Heart left ventricle (tissue), 16 donors: ENCODE results near the gene TYROBP. TPM values are rescaled to one million over a fixed set of nuclear protein-coding genes. Genes with fewer than 3 reads are reported as not detected.

Experiments used
- ATAC-seq, 4 donors: fragments of 200-7000 bp; cut with Tn5 transposase; one replicate each; pipeline ENCODE4 v1.9.1; 2020 to 2022; ENCODE audit warnings: moderate library complexity in 4 of 4, mild to moderate bottlenecking in 3 of 4, moderate number of reproducible peaks in 1 of 4
- DNase-seq, 5 donors: peaks; one replicate each; pipeline ENCODE4 v3.0.0-alpha.2; 2020
- H3K27ac ChIP-seq, 12 donors: fragments of 200-600 bp; sonication (generic) in 4 of 12; one replicate each; pipeline versions ENCODE4 v1.5.0 to v1.8.0; 2016 to 2022; ENCODE audit warnings: mild to moderate bottlenecking in 2 of 12
- H3K27me3 ChIP-seq, 9 donors: fragments of 200-600 bp; sonication (generic) in 2 of 9; one replicate each; pipeline versions ENCODE4 v1.5.1 to v1.8.0; 2016 to 2022; ENCODE audit warnings: mild to moderate bottlenecking in 3 of 9
- H3K36me3 ChIP-seq, 9 donors: fragments of 200-600 bp; sonication (generic) in 2 of 9; one replicate each; pipeline versions ENCODE4 v1.5.0 to v1.8.0; 2018 to 2022; ENCODE audit warnings: mild to moderate bottlenecking in 2 of 9
- H3K4me1 ChIP-seq, 12 donors: fragments of 200-600 bp; sonication (generic) in 4 of 12; one replicate each; pipeline versions ENCODE4 v1.5.0 to v1.8.0; 2016 to 2022; ENCODE audit warnings: mild to moderate bottlenecking in 3 of 12
- H3K4me3 ChIP-seq, 12 donors: fragments of 200-600 bp; sonication (generic) in 4 of 12; one replicate each; pipeline versions ENCODE4 v1.5.0 to v1.8.0; 2017 to 2022; ENCODE audit warnings: mild to moderate bottlenecking in 9 of 12, moderate library complexity in 4 of 12
- H3K9me3 ChIP-seq, 12 donors: fragments of 200-600 bp; sonication (generic) in 4 of 12; one replicate each; pipeline versions ENCODE4 v1.5.0 to v1.8.0; 2016 to 2022; ENCODE audit warnings: mild to moderate bottlenecking in 1 of 12
- POLR2A ChIP-seq, 2 donors: fragments of 450-650 bp; IDR thresholded peaks; one replicate each; pipeline ENCODE4 v1.6.1; 2017; ENCODE audit warnings: antibody characterized with exemption in 2 of 2, mild to moderate bottlenecking in 2 of 2, moderate library complexity in 2 of 2
- WGBS, 4 donors: extraction: QIAGEN DNeasy Blood & Tissue Kit in 2 of 4; methylation state at CpG; one replicate each; pipeline versions ENCODE4 v1.1.5 to v1.1.7; 2013 to 2018; 5-methylcytosine and 5-hydroxymethylcytosine counted together
- intact Hi-C, 10 donors: fragments of 100-400 bp; cut with DNase I; formaldehyde crosslinking; loops; one replicate each; pipeline versions ENCODE4 v1.11.1 to v1.14.2; 2022
- polyA plus RNA-seq, 2 donors: library from polyadenylated mRNA; stranded (reverse); fragments of 200-250 nt; gene quantifications; one replicate each; pipeline ENCODE4 v1.2.3, GENCODE V29; 2013
- total RNA-seq, 9 donors: library from RNA; depleted of rRNA in 2 of 9; stranded (reverse); fragments of >200 nt in 2 of 9; fragmentation: NEBNext Ultra II Directional in 3 of 9; extraction: Animal tissue kit (Norgen Biotek cat#: 25700) in 3 of 9; gene quantifications; one replicate each; pipeline versions ENCODE4 v1.1.0 to v1.2.4, GENCODE V29; 2016 to 2023
- TF ChIP-seq, protein P1 (sequence below), 12 donors: fragments of 200-600 bp; sonication (generic) in 4 of 12; IDR thresholded peaks; one replicate each; pipeline versions ENCODE4 v1.5.0 to v1.8.0; 2018 to 2022; ENCODE audit warnings: antibody characterized with exemption in 12 of 12, mild to moderate bottlenecking in 5 of 12
- donor health status: ischemic (EF 13 %, LVEDD 7.1; RV severe dilation, severe dysfunction).
- donor health status: healthy with polysubstance abuse.
- donor health status: DM: no; HTN: yes; CAD: no.
- donor health status: DM: no; HTN: no; CAD: no.
- donor health status: ischemic (EF 25% LVEDD 6.9; RV normal size, moderate dysfunction).
- donor health status: ischemic (EF 25% LVEDD 5.7; RV mildly dilated, moderate dysfunction).
- donor health status: healthy.
- donor health status: DM: yes; HTN: yes; CAD: no.
- donor health status: ischemic (EF 35%, LVEDD 5.7; RV mildly dilated, moderate dysfunction).
- donor health status: nonischemic (EF 11% LVEDD 7.7; RV severe dilation, severe dysfunction).
- donor health status: DM: yes; HTN: yes; CAD: no.
- donor health status: PGD.
- donor health status: ischemic (EF 29% LVEDD 5.4; RV normal size, mild dysfunction).
- donor health status: nonischemic (EF 23%, LVEDD 6.1; RV moderate dilation, normal function).

TYROBP gene
- total and polyA plus RNA-seq, 11 donors = 12.6 to 237 (median 19.4) TPM

DNA sequence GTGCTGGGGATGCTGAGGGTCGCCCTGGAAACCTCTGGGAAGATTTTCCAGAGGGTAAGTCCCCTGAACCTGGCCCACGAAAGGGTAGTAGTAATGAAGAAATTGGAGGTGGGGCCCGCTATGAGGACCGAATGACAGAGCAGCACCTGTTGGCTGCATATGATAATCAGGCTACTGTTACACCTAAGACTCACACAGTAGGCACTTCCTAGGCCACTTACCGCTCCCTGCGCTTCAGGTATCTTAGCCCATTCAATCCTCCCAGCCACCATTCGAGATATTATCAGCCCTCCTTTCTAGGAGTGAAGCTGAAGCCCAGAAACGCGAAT is 23.7 kb upstream of the TYROBP start:
- Histone ChIP-seq H3K27me3 (peaks cover 0 to 2% (median 0%) of the 10 kb centered on the region in 9 donors), H3K9me3 (no peaks in the 10 kb centered on the region), H3K36me3 (no peaks in the 10 kb centered on the region), H3K27ac (peak overlapping the region in 1 of 12 donors; percentile 34), H3K4me3 (peak overlapping the region in 5 of 12 donors; percentile 7 to 36 (median 20)), H3K4me1 (peaks cover 0 to 38% (median 15%) of the 10 kb centered on the region in 12 donors)
- TF ChIP-seq POLR2A (IDR thresholded peaks at IDR 0.05) = no peak
- TF ChIP-seq, protein P1, sequence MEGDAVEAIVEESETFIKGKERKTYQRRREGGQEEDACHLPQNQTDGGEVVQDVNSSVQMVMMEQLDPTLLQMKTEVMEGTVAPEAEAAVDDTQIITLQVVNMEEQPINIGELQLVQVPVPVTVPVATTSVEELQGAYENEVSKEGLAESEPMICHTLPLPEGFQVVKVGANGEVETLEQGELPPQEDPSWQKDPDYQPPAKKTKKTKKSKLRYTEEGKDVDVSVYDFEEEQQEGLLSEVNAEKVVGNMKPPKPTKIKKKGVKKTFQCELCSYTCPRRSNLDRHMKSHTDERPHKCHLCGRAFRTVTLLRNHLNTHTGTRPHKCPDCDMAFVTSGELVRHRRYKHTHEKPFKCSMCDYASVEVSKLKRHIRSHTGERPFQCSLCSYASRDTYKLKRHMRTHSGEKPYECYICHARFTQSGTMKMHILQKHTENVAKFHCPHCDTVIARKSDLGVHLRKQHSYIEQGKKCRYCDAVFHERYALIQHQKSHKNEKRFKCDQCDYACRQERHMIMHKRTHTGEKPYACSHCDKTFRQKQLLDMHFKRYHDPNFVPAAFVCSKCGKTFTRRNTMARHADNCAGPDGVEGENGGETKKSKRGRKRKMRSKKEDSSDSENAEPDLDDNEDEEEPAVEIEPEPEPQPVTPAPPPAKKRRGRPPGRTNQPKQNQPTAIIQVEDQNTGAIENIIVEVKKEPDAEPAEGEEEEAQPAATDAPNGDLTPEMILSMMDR (IDR thresholded peaks at IDR 0.05) = peak in 3 of 12 donors; percentile 26 to 34 (median 26)
- no peak for ATAC-seq
- DNase-seq = no peak
- intact Hi-C loops = loop anchor here (1.0 to 10.0 kb wide), 19 partner anchors 31 to 240 kb away; partner anchors contain the start of genes PSENEN (in 5 of the 10), U2AF1L4 (in 5 of the 10), IGFLR1 (in 3 of the 10) and LIN37 (in 3 of the 10)
- WGBS, 4 donors = 4 to 11% (median 7%) methylated on average over 8 to 9 of the region's 9 CpGs

GRCh38 chr19:35931161-35931873 is 23.2 kb upstream of the TYROBP start:
- Histone ChIP-seq H3K9me3 (no peaks in the 10 kb centered on the region), H3K27me3 (peaks cover 0 to 5% (median 0%) of the 10 kb centered on the region in 9 donors), H3K4me3 (peak overlapping the region in 9 of 12 donors; percentile 2 to 42 (median 34)), H3K4me1 (peaks cover 0 to 35% (median 14%) of the 10 kb centered on the region in 12 donors), H3K36me3 (no peaks in the 10 kb centered on the region), H3K27ac (peak overlapping the region in 11 of 12 donors; percentile 50 to 88 (median 70))
- ATAC-seq = peak; percentile 99 to 100 (median 100)
- 0 to 1% (median 1%) methylated on average over 7 to 47 of the region's 47 CpGs for WGBS, 4 donors
- intact Hi-C loops = loop anchor here (1.0 to 10.0 kb wide), 19 partner anchors 31 to 239 kb away; partner anchors contain the start of genes PSENEN (in 5 of the 10), U2AF1L4 (in 5 of the 10), IGFLR1 (in 3 of the 10) and LIN37 (in 3 of the 10)
- TF ChIP-seq POLR2A (IDR thresholded peaks at IDR 0.05) = peak; percentile 31 to 92
- TF ChIP-seq, protein P1 (IDR thresholded peaks at IDR 0.05) = peak; percentile 77 to 98 (median 86)
- peak; percentile 99 to 100 (median 99) for DNase-seq

- intact Hi-C loops = loop anchor here (2.0 to 10.0 kb wide), 14 partner anchors 29 to 238 kb away; partner anchors contain the start of genes IGFLR1 (in 3 of the 10), LIN37 (in 3 of the 10), NFKBID (in 3 of the 10) and PSENEN (in 3 of the 10)
- 68 to 81% (median 71%) methylated on average over 2 of the region's 2 CpGs for WGBS, 4 donors
- Histone ChIP-seq H3K4me1 (peaks cover 0 to 25% (median 6%) of the 10 kb centered on the region in 12 donors), H3K27me3 (peaks cover 0 to 12% (median 0%) of the 10 kb centered on the region in 9 donors), H3K36me3 (no peaks in the 10 kb centered on the region), H3K27ac (peak overlapping the region in 2 of 12 donors; percentile 42 to 88), H3K4me3 (peak overlapping the region in 1 of 12 donors; percentile 15), H3K9me3 (peaks cover 0 to 12% (median 0%) of the 10 kb centered on the region in 12 donors)
- DNase-seq (no peak), ATAC-seq (no peak)
- TF ChIP-seq POLR2A (IDR thresholded peaks at IDR 0.05) = no peak
- TF ChIP-seq, protein P1 (IDR thresholded peaks at IDR 0.05) = no peak
Observed at GRCh38 chr19:35929876-35930275, 21.8 kb upstream of the TYROBP start.

GRCh38 chr19:35928507-35928906 is 20.4 kb upstream of the TYROBP start:
- 75 to 85% (median 81%) methylated on average over 5 of the region's 5 CpGs for WGBS, 4 donors
- no peak overlapping the region for H3K27ac ChIP-seq
- no peak for ATAC-seq
- H3K4me3 ChIP-seq = no peak overlapping the region
- TF ChIP-seq, protein P1 (IDR thresholded peaks at IDR 0.05) = no peak
- no peak for TF ChIP-seq POLR2A (IDR thresholded peaks at IDR 0.05)
- H3K27me3 ChIP-seq = peaks cover 0 to 12% (median 0%) of the 10 kb centered on the region in 9 donors
- no peak for DNase-seq
- H3K4me1 ChIP-seq = peaks cover 0 to 25% (median 6%) of the 10 kb centered on the region in 12 donors
- H3K9me3 ChIP-seq = peaks cover 0 to 12% (median 0%) of the 10 kb centered on the region in 12 donors
- no peaks in the 10 kb centered on the region for H3K36me3 ChIP-seq
- intact Hi-C loops = loop anchor here in 1 of 10 donors (2.0 kb wide), 1 partner anchor 28 kb away; the partner anchor contains the start of gene NFKBID
